Measurements from ENCODE around the gene USP22. TPM values are rescaled to one million over a fixed set of nuclear protein-coding genes. Genes with fewer than 3 reads are reported as not detected.

USP22 gene
- total RNA-seq, 3 donors from 2014 or later, result 162 to 168 (median 168) TPM

DNA sequence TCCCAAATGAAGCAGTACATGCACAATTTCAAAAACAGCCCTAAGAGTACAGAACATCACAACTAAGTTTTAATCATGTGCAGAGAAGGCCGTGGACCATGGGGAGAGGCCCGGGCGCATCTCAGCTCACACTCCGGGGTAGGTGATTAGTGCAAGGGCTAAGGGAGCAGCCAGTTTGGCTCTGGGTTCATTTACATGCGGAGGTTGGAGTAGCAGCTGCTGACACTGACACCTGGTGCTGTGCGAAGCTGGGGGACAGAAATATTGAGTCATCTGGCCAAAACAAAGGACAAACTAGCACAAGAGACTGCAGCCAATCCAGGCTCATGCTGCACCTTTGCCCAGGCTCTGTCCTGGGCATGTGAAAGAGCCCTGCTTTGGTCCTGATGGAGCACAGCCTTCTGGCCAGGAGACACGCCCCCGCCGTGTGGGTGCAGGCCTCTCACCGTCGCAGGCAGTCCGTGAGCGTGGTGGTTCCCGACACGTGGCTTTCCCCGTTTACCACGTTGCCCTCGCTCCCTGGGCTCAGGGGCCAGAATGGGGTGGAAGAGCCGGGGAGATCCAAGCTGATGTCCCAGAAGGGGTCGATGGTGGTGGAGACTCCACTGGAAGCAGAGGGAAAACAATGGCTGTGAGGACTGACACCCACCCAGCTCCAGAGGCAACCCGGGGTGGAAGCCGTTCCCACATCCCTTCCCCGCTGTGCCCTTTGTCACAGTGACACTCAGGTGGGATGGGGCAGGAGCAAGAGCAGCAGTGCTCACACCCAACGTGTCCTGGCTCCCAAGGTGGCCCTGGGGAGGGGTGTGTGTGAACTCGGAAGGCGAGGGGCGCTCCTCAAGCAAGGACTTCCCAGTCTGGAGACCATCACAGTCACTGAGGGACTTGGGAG lies 31.9 kb downstream of the USP22 start:
- Histone ChIP-seq H3K4me1 (ENCODE audit: low read depth) (no peaks in the 10 kb centered on the region), H3K36me3 (ENCODE audit: low read depth) (peaks cover 24% of the 10 kb centered on the region), H3K4me3 (no peak overlapping the region), H3K9me3 (no peaks in the 10 kb centered on the region)
- DNase-seq, result no peak
- TF ChIP-seq, protein P1, sequence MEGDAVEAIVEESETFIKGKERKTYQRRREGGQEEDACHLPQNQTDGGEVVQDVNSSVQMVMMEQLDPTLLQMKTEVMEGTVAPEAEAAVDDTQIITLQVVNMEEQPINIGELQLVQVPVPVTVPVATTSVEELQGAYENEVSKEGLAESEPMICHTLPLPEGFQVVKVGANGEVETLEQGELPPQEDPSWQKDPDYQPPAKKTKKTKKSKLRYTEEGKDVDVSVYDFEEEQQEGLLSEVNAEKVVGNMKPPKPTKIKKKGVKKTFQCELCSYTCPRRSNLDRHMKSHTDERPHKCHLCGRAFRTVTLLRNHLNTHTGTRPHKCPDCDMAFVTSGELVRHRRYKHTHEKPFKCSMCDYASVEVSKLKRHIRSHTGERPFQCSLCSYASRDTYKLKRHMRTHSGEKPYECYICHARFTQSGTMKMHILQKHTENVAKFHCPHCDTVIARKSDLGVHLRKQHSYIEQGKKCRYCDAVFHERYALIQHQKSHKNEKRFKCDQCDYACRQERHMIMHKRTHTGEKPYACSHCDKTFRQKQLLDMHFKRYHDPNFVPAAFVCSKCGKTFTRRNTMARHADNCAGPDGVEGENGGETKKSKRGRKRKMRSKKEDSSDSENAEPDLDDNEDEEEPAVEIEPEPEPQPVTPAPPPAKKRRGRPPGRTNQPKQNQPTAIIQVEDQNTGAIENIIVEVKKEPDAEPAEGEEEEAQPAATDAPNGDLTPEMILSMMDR (IDR thresholded peaks at IDR 0.05), result no peak
- intact Hi-C loops (cut with DNase I, micrococcal nuclease), result no loop called here
- no peak for ATAC-seq

DNA sequence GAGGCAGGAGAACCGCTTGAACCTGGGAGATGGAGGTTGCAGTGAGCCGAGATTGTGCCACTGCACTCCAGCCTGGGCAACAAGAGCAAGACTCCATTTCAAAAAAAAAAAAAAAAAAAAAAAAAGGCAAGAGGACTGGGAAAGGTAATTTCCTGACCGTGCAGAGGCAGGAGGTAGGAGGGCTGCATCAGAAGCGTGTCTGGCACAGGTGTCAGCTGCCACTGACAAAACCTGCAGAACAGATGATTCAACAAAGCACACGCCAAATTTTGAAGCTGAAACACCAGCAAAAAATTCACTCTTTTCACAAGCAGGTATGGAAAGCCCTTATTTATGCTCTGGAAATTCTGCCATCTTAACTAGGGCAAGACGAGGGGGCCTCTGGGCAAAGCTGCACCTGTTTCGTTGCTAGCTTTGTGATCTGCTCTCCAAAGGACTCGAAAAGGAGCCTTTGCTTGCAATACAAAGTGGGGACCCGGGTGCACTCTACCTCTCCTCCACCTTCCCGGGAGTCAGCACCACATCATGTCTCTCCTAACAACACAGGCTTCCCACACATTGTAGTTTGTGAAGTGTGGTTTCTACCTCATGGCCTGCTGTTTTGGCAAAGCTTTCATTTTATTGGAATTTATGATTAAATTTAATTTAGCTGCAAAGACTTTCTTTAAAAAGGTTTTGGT lies 33.7 kb downstream of the USP22 start:
- intact Hi-C loops (cut with DNase I, micrococcal nuclease), result no loop called here
- Histone ChIP-seq H3K36me3 (ENCODE audit: low read depth) (peaks cover 27% of the 10 kb centered on the region), H3K4me3 (no peak overlapping the region), H3K4me1 (ENCODE audit: low read depth) (no peaks in the 10 kb centered on the region), H3K9me3 (no peaks in the 10 kb centered on the region)
- ATAC-seq (no peak), DNase-seq (no peak)
- TF ChIP-seq, protein P1 (IDR thresholded peaks at IDR 0.05), result no peak

DNA sequence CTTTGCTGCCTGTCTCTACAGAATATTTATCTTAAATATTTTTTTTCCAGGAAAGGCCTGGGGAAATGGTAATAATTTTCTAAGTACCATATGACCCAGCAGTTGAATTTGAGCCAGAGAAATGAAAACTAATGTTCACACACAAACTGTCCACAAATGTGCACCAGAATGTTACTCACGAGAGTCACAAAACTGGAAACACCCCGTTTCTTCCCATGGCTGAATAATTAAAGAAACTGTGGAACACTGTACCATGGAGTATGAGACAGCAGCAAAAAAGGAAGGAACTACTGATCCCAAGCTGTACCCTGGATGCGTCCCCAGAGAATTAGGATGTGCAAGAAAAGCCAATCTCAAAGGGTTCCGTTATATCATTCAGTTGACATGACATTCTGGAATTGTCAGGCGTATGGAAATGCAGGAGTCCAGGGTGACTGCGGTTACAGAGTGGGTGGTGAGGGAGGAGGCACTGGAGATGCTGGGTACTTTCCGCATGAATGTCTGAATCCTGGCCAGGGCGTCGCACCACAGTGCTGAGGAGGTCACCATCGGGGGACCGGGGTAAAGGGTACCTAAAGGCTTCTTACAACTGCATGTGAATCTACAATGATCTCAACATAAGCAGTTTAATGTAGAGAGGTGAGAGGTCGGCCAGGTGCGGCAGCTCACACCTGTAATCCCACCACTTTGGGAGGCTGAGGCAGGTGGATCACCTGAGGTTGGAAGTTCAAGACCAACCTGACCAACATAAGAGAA lies 34.5 kb downstream of the USP22 start:
- TF ChIP-seq, protein P1 (IDR thresholded peaks at IDR 0.05), result no peak

GRCh38 chr17:21007646-21008045 lies 35.2 kb downstream of the USP22 start:
- Histone ChIP-seq H3K4me1 (ENCODE audit: low read depth) (no peaks in the 10 kb centered on the region), H3K9me3 (no peaks in the 10 kb centered on the region), H3K4me3 (no peak overlapping the region), H3K36me3 (ENCODE audit: low read depth) (peaks cover 19% of the 10 kb centered on the region)
- ATAC-seq, result no peak
- no peak for DNase-seq
- TF ChIP-seq, protein P1 (IDR thresholded peaks at IDR 0.05), result no peak
- intact Hi-C loops (cut with DNase I, micrococcal nuclease), result no loop called here

More for the DNA sequence above, 34.5 kb downstream of the USP22 start:
- ATAC-seq (no peak), DNase-seq (no peak)
- no peak overlapping the region for H3K4me3 ChIP-seq
- H3K9me3 ChIP-seq, result no peaks in the 10 kb centered on the region
- intact Hi-C loops (cut with DNase I, micrococcal nuclease), result no loop called here
- no peaks in the 10 kb centered on the region for H3K4me1 ChIP-seq (ENCODE audit: low read depth)
- H3K36me3 ChIP-seq (ENCODE audit: low read depth), result peaks cover 26% of the 10 kb centered on the region

GRCh38 chr17:21005803-21006202 lies 37.0 kb downstream of the USP22 start:
- intact Hi-C loops (cut with DNase I, micrococcal nuclease), result no loop called here
- Histone ChIP-seq H3K36me3 (ENCODE audit: low read depth) (peaks cover 11% of the 10 kb centered on the region), H3K9me3 (no peaks in the 10 kb centered on the region), H3K4me3 (no peak overlapping the region), H3K4me1 (ENCODE audit: low read depth) (no peaks in the 10 kb centered on the region)
- ATAC-seq (no peak), DNase-seq (no peak)
- TF ChIP-seq, protein P1 (IDR thresholded peaks at IDR 0.05), result no peak
